Heart right ventricle (tissue), 16 donors: ENCODE results near the gene F5. TPM values are rescaled to one million over a fixed set of nuclear protein-coding genes. Genes with fewer than 3 reads are reported as not detected.

Source experiments
- ATAC-seq, 8 donors: fragments of 200-7000 bp; cut with Tn5 transposase; one replicate each; pipeline ENCODE4 v1.9.1; 2020; ENCODE audit warnings: mild to moderate bottlenecking in 8 of 8, moderate library complexity in 8 of 8, moderate number of reproducible peaks in 1 of 8
- DNase-seq, 2 donors: peaks; one replicate each; pipeline ENCODE4 v3.0.0-alpha.2; 2020
- H3K27ac ChIP-seq, 10 donors: fragments of 200-600 bp; sonication (generic) in 2 of 10; one replicate each; pipeline versions ENCODE4 v1.5.0 to v1.8.0; 2020 to 2022; ENCODE audit warnings: mild to moderate bottlenecking in 3 of 10
- H3K27me3 ChIP-seq, 7 donors: fragments of 200-600 bp; one replicate each; pipeline ENCODE4 v1.8.0; 2021 to 2022; ENCODE audit warnings: mild to moderate bottlenecking in 2 of 7
- H3K36me3 ChIP-seq, 9 donors: fragments of 200-600 bp; sonication (generic) in 1 of 9; one replicate each; pipeline versions ENCODE4 v1.5.0 to v1.8.0; 2020 to 2022; ENCODE audit warnings: mild to moderate bottlenecking in 2 of 9
- H3K4me1 ChIP-seq, 9 donors: fragments of 200-600 bp; sonication (generic) in 1 of 9; one replicate each; pipeline versions ENCODE4 v1.5.0 to v1.8.0; 2020 to 2022; ENCODE audit warnings: mild to moderate bottlenecking in 4 of 9
- H3K4me3 ChIP-seq, 10 donors: fragments of 200-600 bp; sonication (generic) in 2 of 10; one replicate each; pipeline versions ENCODE4 v1.5.0 to v1.8.0; 2020 to 2022; ENCODE audit warnings: mild to moderate bottlenecking in 7 of 10, moderate library complexity in 2 of 10
- H3K9me3 ChIP-seq, 11 donors: fragments of 200-600 bp in 10 of 11; sonication (generic) in 2 of 11; one replicate each; pipeline versions ENCODE4 v1.5.0 to v1.8.0; 2013 to 2022; ENCODE audit warnings: mild to moderate bottlenecking in 2 of 11, control low read depth in 1 of 11, moderate library complexity in 1 of 11
- CTCF ChIP-seq, 9 donors: fragments of 200-600 bp; sonication (generic) in 2 of 9; IDR thresholded peaks; one replicate each; pipeline versions ENCODE4 v1.5.0 to v1.8.0; 2021 to 2022; ENCODE audit warnings: antibody characterized with exemption in 9 of 9, mild to moderate bottlenecking in 5 of 9, moderate library complexity in 1 of 9
- WGBS, 2 donors: extraction: QIAGEN DNeasy Blood & Tissue Kit; methylation state at CpG; one replicate each; pipeline ENCODE4 v1.1.7; 2013; ENCODE audit warnings: inconsistent platforms in 1 of 2; 5-methylcytosine and 5-hydroxymethylcytosine counted together
- intact Hi-C, 10 donors: fragments of 100-400 bp; cut with DNase I; formaldehyde crosslinking; loops; one replicate each; pipeline versions ENCODE4 v1.11.1 to v1.14.2; 2022
- polyA plus RNA-seq, 2 donors: library from polyadenylated mRNA; stranded (reverse); fragments of 200-250 nt; gene quantifications; one replicate each; pipeline ENCODE4 v1.2.3, GENCODE V29; 2013
- total RNA-seq, 10 donors: library from RNA; stranded (reverse); fragmentation: NEBNext Ultra II Directional in 3 of 10; extraction: Animal tissue kit (Norgen Biotek cat#: 25700) in 3 of 10; gene quantifications; one replicate each; pipeline versions ENCODE4 v1.2.1 to v1.2.4, GENCODE V29; 2021 to 2023
- donor health status: Arrhythmogenic right ventricular cardiomyopathy.
- donor health status: ischemic (EF 13 %, LVEDD 7.1; RV severe dilation, severe dysfunction).
- donor health status: healthy with polysubstance abuse.
- donor health status: DM: no; HTN: yes; CAD: no.
- donor health status: DM: no; HTN: no; CAD: no.
- donor health status: ischemic (EF 25% LVEDD 6.9; RV normal size, moderate dysfunction).
- donor health status: ischemic (EF 25% LVEDD 5.7; RV mildly dilated, moderate dysfunction).
- donor health status: healthy.
- donor health status: DM: yes; HTN: yes; CAD: no.
- donor health status: Ischemic cardiomyopathy.
- donor health status: ischemic (EF 35%, LVEDD 5.7; RV mildly dilated, moderate dysfunction).
- donor health status: nonischemic (EF 11% LVEDD 7.7; RV severe dilation, severe dysfunction).
- donor health status: DM: yes; HTN: yes; CAD: no.
- donor health status: PGD.
- donor health status: ischemic (EF 29% LVEDD 5.4; RV normal size, mild dysfunction).
- donor health status: nonischemic (EF 23%, LVEDD 6.1; RV moderate dilation, normal function).

The F5 gene
- total and polyA plus RNA-seq, 12 donors = 0.94 to 40.3 (median 6.9) TPM

- ATAC-seq (peak in 1 of 8 donors; percentile 66), DNase-seq (no peak)
- H3K27ac ChIP-seq = peak overlapping the region in 2 of 10 donors; percentile 35 to 56
- H3K27me3 ChIP-seq = no peaks in the 10 kb centered on the region
- intact Hi-C loops = no loop called here
- H3K36me3 ChIP-seq = peaks cover 0 to 19% (median 0%) of the 10 kb centered on the region in 9 donors
- H3K9me3 ChIP-seq = no peaks in the 10 kb centered on the region
- no peak for TF ChIP-seq CTCF (IDR thresholded peaks at IDR 0.05)
- H3K4me1 ChIP-seq = peaks cover 0 to 35% (median 5%) of the 10 kb centered on the region in 9 donors
- H3K4me3 ChIP-seq = no peak overlapping the region
Observed at GRCh38 chr1:169513208-169513607, 73.1 kb downstream of the F5 start.

- H3K4me3 ChIP-seq = no peak overlapping the region
- peak overlapping the region in 7 of 10 donors; percentile 44 to 74 (median 56) for H3K27ac ChIP-seq
- intact Hi-C loops = no loop called here
- no peaks in the 10 kb centered on the region for H3K9me3 ChIP-seq
- ATAC-seq (peak in 7 of 8 donors; percentile 75 to 91 (median 82)), DNase-seq (no peak)
- TF ChIP-seq CTCF (IDR thresholded peaks at IDR 0.05) = no peak
- 60 to 71% methylated on average over 3 of the region's 3 CpGs for WGBS, 2 donors
- H3K4me1 ChIP-seq = peaks cover 0 to 37% (median 5%) of the 10 kb centered on the region in 9 donors
- H3K27me3 ChIP-seq = no peaks in the 10 kb centered on the region
- peaks cover 0 to 3% (median 0%) of the 10 kb centered on the region in 9 donors for H3K36me3 ChIP-seq
Observed at GRCh38 chr1:169511316-169512005, 74.8 kb downstream of the F5 start.

GRCh38 chr1:169510060-169510459 lies 76.2 kb downstream of the F5 start:
- DNase-seq = no peak
- Histone ChIP-seq H3K4me3 (no peak overlapping the region), H3K9me3 (no peaks in the 10 kb centered on the region), H3K27me3 (no peaks in the 10 kb centered on the region), H3K36me3 (no peaks in the 10 kb centered on the region), H3K4me1 (peaks cover 0 to 37% (median 5%) of the 10 kb centered on the region in 9 donors), H3K27ac (peak overlapping the region in 1 of 10 donors; percentile 57)
- intact Hi-C loops = no loop called here
- TF ChIP-seq CTCF (IDR thresholded peaks at IDR 0.05) = no peak
- ATAC-seq = no peak
- 75 to 78% methylated on average over 4 of the region's 4 CpGs for whole genome bisulfite sequencing, 2 donors

- Histone ChIP-seq H3K9me3 (no peaks in the 10 kb centered on the region), H3K4me3 (no peak overlapping the region), H3K4me1 (peaks cover 0 to 37% (median 5%) of the 10 kb centered on the region in 9 donors), H3K36me3 (no peaks in the 10 kb centered on the region), H3K27ac (no peak overlapping the region), H3K27me3 (no peaks in the 10 kb centered on the region)
- intact Hi-C loops = loop anchor here in 1 of 10 donors (1.0 kb wide), 1 partner anchor 23 kb away; no protein-coding TSS in a partner anchor
- 91 to 94% methylated on average over 1 of the region's 1 CpG for WGBS, 2 donors
- peak in 5 of 9 donors; percentile 17 to 42 (median 33) for TF ChIP-seq CTCF (IDR thresholded peaks at IDR 0.05)
- DNase-seq (no peak), ATAC-seq (peak in 3 of 8 donors; percentile 56 to 72 (median 66))
Observed at GRCh38 chr1:169509354-169509753, 76.9 kb downstream of the F5 start.
